Measurements from ENCODE around the gene REV3L. TPM values are rescaled to one million over a fixed set of nuclear protein-coding genes. Genes with fewer than 3 reads are reported as not detected.
A peak's percentile ranks its signal among the peaks of the same experiment; 100 is the strongest.

The REV3L gene, protein sequence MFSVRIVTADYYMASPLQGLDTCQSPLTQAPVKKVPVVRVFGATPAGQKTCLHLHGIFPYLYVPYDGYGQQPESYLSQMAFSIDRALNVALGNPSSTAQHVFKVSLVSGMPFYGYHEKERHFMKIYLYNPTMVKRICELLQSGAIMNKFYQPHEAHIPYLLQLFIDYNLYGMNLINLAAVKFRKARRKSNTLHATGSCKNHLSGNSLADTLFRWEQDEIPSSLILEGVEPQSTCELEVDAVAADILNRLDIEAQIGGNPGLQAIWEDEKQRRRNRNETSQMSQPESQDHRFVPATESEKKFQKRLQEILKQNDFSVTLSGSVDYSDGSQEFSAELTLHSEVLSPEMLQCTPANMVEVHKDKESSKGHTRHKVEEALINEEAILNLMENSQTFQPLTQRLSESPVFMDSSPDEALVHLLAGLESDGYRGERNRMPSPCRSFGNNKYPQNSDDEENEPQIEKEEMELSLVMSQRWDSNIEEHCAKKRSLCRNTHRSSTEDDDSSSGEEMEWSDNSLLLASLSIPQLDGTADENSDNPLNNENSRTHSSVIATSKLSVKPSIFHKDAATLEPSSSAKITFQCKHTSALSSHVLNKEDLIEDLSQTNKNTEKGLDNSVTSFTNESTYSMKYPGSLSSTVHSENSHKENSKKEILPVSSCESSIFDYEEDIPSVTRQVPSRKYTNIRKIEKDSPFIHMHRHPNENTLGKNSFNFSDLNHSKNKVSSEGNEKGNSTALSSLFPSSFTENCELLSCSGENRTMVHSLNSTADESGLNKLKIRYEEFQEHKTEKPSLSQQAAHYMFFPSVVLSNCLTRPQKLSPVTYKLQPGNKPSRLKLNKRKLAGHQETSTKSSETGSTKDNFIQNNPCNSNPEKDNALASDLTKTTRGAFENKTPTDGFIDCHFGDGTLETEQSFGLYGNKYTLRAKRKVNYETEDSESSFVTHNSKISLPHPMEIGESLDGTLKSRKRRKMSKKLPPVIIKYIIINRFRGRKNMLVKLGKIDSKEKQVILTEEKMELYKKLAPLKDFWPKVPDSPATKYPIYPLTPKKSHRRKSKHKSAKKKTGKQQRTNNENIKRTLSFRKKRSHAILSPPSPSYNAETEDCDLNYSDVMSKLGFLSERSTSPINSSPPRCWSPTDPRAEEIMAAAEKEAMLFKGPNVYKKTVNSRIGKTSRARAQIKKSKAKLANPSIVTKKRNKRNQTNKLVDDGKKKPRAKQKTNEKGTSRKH (N-terminal part only)
- 5.3 and 8.8 TPM in 2 replicates for total RNA-seq (2021)
- long read RNA-seq = 0 reads

DNA sequence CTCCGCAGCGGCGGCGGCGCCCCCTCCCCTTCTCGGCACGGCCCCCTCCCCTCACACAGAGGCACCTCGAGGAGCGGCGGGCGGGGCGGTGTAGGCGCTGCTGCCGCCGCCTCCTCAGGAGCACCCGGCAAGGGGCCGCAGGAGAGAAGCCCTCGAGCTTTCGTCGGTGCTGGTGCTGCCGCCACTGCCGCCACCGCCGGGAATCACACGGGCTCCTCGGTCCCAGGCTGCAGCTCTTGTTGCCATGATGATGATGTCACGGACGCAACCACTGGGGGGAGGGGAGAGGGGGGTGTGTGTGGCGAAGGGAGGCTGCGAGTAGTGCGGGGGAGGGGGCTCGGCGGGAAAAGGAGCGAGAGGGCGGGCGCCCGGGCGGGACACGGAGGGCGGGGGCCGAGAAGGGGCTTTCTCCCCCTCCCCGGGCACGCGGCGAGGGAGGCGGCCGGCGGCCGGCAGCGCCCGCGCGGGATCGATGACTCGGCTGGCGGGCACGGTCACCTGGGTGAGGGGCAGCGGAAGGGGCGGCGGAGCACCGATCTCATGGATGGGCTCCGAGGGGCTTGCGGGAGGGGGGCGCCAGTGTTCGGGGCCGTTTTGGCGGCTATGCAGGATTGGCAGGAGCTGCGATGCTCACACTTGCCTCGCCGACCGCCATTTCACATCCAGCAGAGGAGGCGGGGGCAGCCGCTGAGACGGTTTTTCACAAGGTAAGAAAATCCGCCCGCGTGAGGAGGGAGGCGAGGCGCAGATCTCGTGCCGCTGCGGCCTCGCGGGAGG, at the start of gene REV3L:
Gene REV3L, minus strand, starts transcription at position 260 of the 777 bp plus-strand sequence. CDS start 330 bp downstream, outside the sequence.
- H4K20me1 ChIP-seq (ENCODE audit: control insufficient read depth, insufficient read depth, insufficient read length) = no peaks in the 10 kb centered on the region
- H2AK5ac ChIP-seq (ENCODE audit: insufficient read length, low read length) = no peak within 1 kb of the TSS
- peaks cover 3 to 4% of the 10 kb centered on the region in 2 experiments; a peak in 2 of 5 replicates for H3K9me3 Mint-ChIP-seq
- H2BK5ac ChIP-seq (ENCODE audit: insufficient read length, low read length) = no peak within 1 kb of the TSS
- no peak within 1 kb of the TSS for H3K56ac ChIP-seq (ENCODE audit: insufficient read length, low read depth, low read length)
- peaks cover 38% of the 10 kb centered on the region for H3K27me3 Mint-ChIP-seq (ENCODE audit: low read depth)
- H3K18ac ChIP-seq (ENCODE audit: insufficient read length, low read depth, low read length) = peak within 1 kb of the TSS; percentile 81
- H4K5ac ChIP-seq (ENCODE audit: insufficient read length, low read depth, low read length) = no peak within 1 kb of the TSS
- no peak within 1 kb of the TSS for H2BK20ac ChIP-seq (ENCODE audit: low read depth, low read length, poor library complexity, severe bottlenecking)
- no peak within 1 kb of the TSS for H2AFZ ChIP-seq (ENCODE audit: low read length)
- no peaks in the 10 kb centered on the region for H3K9me3 ChIP-seq (ENCODE audit: control insufficient read depth, low read depth, low read length)
- no peak within 1 kb of the TSS for H2BK15ac ChIP-seq (ENCODE audit: low read depth, low read length)
- H3K4me2 ChIP-seq (ENCODE audit: insufficient read depth, insufficient read length, low read length) = peak within 1 kb of the TSS; percentile 99
- peak within 1 kb of the TSS; percentile 98 to 99 (median 98) for H3K27ac Mint-ChIP-seq
- no peaks in the 10 kb centered on the region for H3K79me2 ChIP-seq (ENCODE audit: insufficient read depth, low read length)
- H3K4me1 ChIP-seq (ENCODE audit: insufficient read depth, low read length) = 0 out of 2 replicates have a peak, but pooled peaks cover 3% of the 10 kb centered on the region
- peaks cover 13% of the 10 kb centered on the region; the same call in 1 of the 2 replicates for H3K27me3 ChIP-seq (ENCODE audit: insufficient read depth, low read length)
- peaks cover 36 to 38% of the 10 kb centered on the region in 2 experiments for H3K4me1 Mint-ChIP-seq
- no peak within 1 kb of the TSS for H4K91ac ChIP-seq (ENCODE audit: insufficient read length, low read depth, low read length)
- peak; percentile 89 for DNase-seq
- peaks cover 0 to 17% (median 16%) of the 10 kb centered on the region in 3 experiments; a peak in 6 of 7 replicates for H3K36me3 Mint-ChIP-seq (ENCODE audit: insufficient read depth in 1 of 3, low read depth in 3 of 3)
- H3K23me2 ChIP-seq (ENCODE audit: insufficient read length, low read depth, low read length, poor library complexity, severe bottlenecking) = peaks cover 11% of the 10 kb centered on the region
- no peak within 1 kb of the TSS for H2BK120ac ChIP-seq (ENCODE audit: low read depth, low read length, poor library complexity, severe bottlenecking)
- H2BK12ac ChIP-seq (ENCODE audit: insufficient read length, low read depth, low read length) = no peak within 1 kb of the TSS
- no CpG with 5 or more reads among the region's 84 CpGs for WGBS (ENCODE audit: extremely low coverage, insufficient read length, low lambda C conversion rate)
- no peak within 1 kb of the TSS; the same call in 1 of the 2 replicates for H3K4ac ChIP-seq (ENCODE audit: low read depth, low read length)
- H3K14ac ChIP-seq (ENCODE audit: insufficient read depth, low read length) = peak within 1 kb of the TSS; percentile 92
- no peaks in the 10 kb centered on the region for H3K79me1 ChIP-seq (ENCODE audit: insufficient read depth, low read depth, low read length, poor library complexity, severe bottlenecking)
- H4K8ac ChIP-seq (replicated peaks; ENCODE audit: insufficient read length, low read depth, low read length) = no peak within 1 kb of the TSS
- peak within 1 kb of the TSS; percentile 82 for H3K9ac ChIP-seq (ENCODE audit: extremely low read depth, insufficient read length, low read length)
- H3T11ph ChIP-seq (ENCODE audit: low read length) = no peak within 1 kb of the TSS
- peak within 1 kb of the TSS; percentile 5 for H3K27ac ChIP-seq (ENCODE audit: insufficient read length, low read depth, low read length)
- TF ChIP-seq, protein P1, sequence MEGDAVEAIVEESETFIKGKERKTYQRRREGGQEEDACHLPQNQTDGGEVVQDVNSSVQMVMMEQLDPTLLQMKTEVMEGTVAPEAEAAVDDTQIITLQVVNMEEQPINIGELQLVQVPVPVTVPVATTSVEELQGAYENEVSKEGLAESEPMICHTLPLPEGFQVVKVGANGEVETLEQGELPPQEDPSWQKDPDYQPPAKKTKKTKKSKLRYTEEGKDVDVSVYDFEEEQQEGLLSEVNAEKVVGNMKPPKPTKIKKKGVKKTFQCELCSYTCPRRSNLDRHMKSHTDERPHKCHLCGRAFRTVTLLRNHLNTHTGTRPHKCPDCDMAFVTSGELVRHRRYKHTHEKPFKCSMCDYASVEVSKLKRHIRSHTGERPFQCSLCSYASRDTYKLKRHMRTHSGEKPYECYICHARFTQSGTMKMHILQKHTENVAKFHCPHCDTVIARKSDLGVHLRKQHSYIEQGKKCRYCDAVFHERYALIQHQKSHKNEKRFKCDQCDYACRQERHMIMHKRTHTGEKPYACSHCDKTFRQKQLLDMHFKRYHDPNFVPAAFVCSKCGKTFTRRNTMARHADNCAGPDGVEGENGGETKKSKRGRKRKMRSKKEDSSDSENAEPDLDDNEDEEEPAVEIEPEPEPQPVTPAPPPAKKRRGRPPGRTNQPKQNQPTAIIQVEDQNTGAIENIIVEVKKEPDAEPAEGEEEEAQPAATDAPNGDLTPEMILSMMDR (conservative IDR thresholded peaks at IDR 0.05) = no peak
- H3K23ac ChIP-seq (ENCODE audit: insufficient read length, low read depth, low read length) = no peak within 1 kb of the TSS
- H3K4me3 Mint-ChIP-seq = peak within 1 kb of the TSS; percentile 88 to 96

Measured in H9 (cell line).